GM23248 (cell line): ENCODE measurements around the gene AFF3. TPM values are rescaled to one million over a fixed set of nuclear protein-coding genes. Genes with fewer than 3 reads are reported as not detected.

Experiments
- DNase-seq: peaks from one replicate; pipeline ENCODE4 v3.0.0-alpha.2; 2015
- H2AFZ ChIP-seq: fragments of 200-600 bp; sonication (generic); 2 replicates; pipeline ENCODE4 v1.6.1; 2016; ENCODE audit warnings: antibody characterized with exemption
- H3F3A ChIP-seq: fragments of 200-600 bp; sonication (generic); 2 replicates; pipeline ENCODE4 v1.6.1; 2016; ENCODE audit warnings: mild to moderate bottlenecking, antibody characterized with exemption, mixed run types; ENCODE audit not compliant: insufficient read depth
- H3K27ac ChIP-seq: fragments of 200-600 bp; sonication (generic); 2 replicates; pipeline ENCODE4 v1.5.1; 2016; ENCODE audit warnings: mild to moderate bottlenecking
- H3K27me3 ChIP-seq: fragments of 200-600 bp; sonication (generic); replicated peaks from 2 replicates; pipeline ENCODE4 v1.6.1; 2016; ENCODE audit warnings: mild to moderate bottlenecking; ENCODE audit not compliant: insufficient read depth
- H3K36me3 ChIP-seq: fragments of 200-600 bp; sonication (generic); 2 replicates; pipeline ENCODE4 v1.6.1; 2016; ENCODE audit warnings: low read depth, mild to moderate bottlenecking
- H3K4me1 ChIP-seq: fragments of 200-600 bp; sonication (generic); 2 replicates; pipeline ENCODE4 v1.6.1; 2016; ENCODE audit warnings: mild to moderate bottlenecking; ENCODE audit not compliant: insufficient read depth
- H3K4me2 ChIP-seq: fragments of 200-600 bp; sonication (generic); one replicate; pipeline ENCODE4 v1.6.1; 2016; ENCODE audit warnings: mild to moderate bottlenecking; ENCODE audit not compliant: unreplicated experiment
- H3K4me3 ChIP-seq: fragments of 200-600 bp; sonication (generic); 2 replicates; pipeline ENCODE4 v1.5.1; 2016; ENCODE audit warnings: mild to moderate bottlenecking
- H3K79me2 ChIP-seq: fragments of 200-600 bp; sonication (generic); 2 replicates; pipeline ENCODE4 v1.6.1; 2016; ENCODE audit warnings: mild to moderate bottlenecking; ENCODE audit not compliant: insufficient read depth
- H3K9ac ChIP-seq: fragments of 200-600 bp; sonication (generic); 2 replicates; pipeline ENCODE4 v1.6.1; 2016; ENCODE audit warnings: mild to moderate bottlenecking
- H3K9me2 ChIP-seq: fragments of 200-600 bp; sonication (generic); 2 replicates; pipeline ENCODE4 v1.6.1; 2016; ENCODE audit warnings: mixed run types, mild to moderate bottlenecking, moderate library complexity; ENCODE audit not compliant: insufficient read depth
- H3K9me3 ChIP-seq: fragments of 200-600 bp; sonication (generic); one replicate; pipeline ENCODE4 v1.6.1; 2017; ENCODE audit warnings: low read depth
- H4K20me1 ChIP-seq: fragments of 200-600 bp; sonication (generic); 2 replicates; pipeline ENCODE4 v1.6.0; 2016; ENCODE audit not compliant: insufficient read depth
- EZH2 ChIP-seq: fragments of 200-600 bp; sonication (generic); IDR thresholded peaks from 2 replicates; pipeline ENCODE4 v1.6.1; 2018; ENCODE audit warnings: antibody characterized with exemption, mild to moderate bottlenecking; ENCODE audit not compliant: insufficient read depth, poor library complexity, severe bottlenecking
- EZH2phosphoT487 ChIP-seq: fragments of 200-600 bp; sonication (generic); IDR thresholded peaks from 2 replicates; pipeline ENCODE4 v1.6.1; 2018; ENCODE audit warnings: antibody characterized with exemption, moderate library complexity, mild to moderate bottlenecking, low read depth; ENCODE audit not compliant: insufficient read depth
- WGBS, 2 experiments: methylation state at CpG; one replicate each; pipeline ENCODE4 v1.1.6; 2015 to 2017; ENCODE audit warnings: low lambda C conversion rate in 2 of 2, low coverage in 1 of 2; ENCODE audit errors: missing lambda C conversion rate in 2 of 2; 5-methylcytosine and 5-hydroxymethylcytosine counted together
- in situ Hi-C: fragments of 300-500 bp; cut with MboI; formaldehyde crosslinking; loops from 2 replicates; pipeline ENCODE4 v1.15.0; 2020
- polyA plus RNA-seq: library from polyadenylated mRNA; unstranded; fragments of >200 nt; fragmentation: Nextera tagmentation; extraction: Ambion mirVana; gene quantifications from 2 replicates; pipeline ENCODE4 v1.2.1, GENCODE V29; 2016
- total RNA-seq: library from RNA; depleted of rRNA; stranded (reverse); fragments of >200 nt; shearing (Covaris generic); gene quantifications from 2 replicates; pipeline ENCODE4 v1.2.3, GENCODE V29; 2014

The AFF3 gene
- total and polyA plus RNA-seq, 2 experiments from 2014 or later = 0.56 to 0.86 TPM

- TF ChIP-seq EZH2phosphoT487 (no peak), EZH2 (no peak)
- H3K9ac ChIP-seq = no peak overlapping the region
- H3K4me2 ChIP-seq = no peak overlapping the region
- H4K20me1 ChIP-seq = no peaks in the 10 kb centered on the region
- H3K27me3 ChIP-seq = no peaks in the 10 kb centered on the region
- no peaks in the 10 kb centered on the region for H3K9me3 ChIP-seq
- no peak overlapping the region for H3K27ac ChIP-seq
- 47 to 58% methylated on average over 3 of the region's 3 CpGs for WGBS, 2 experiments
- H3F3A ChIP-seq = no peaks in the 10 kb centered on the region
- no peak overlapping the region for H3K4me3 ChIP-seq
- H3K9me2 ChIP-seq = no peaks in the 10 kb centered on the region
- in situ Hi-C loops = no loop called here
- H3K4me1 ChIP-seq = no peaks in the 10 kb centered on the region
- no peak overlapping the region for H2AFZ ChIP-seq
- H3K36me3 ChIP-seq = no peaks in the 10 kb centered on the region
- H3K79me2 ChIP-seq = no peaks in the 10 kb centered on the region
- DNase-seq = no peak
Observed at GRCh38 chr2:99921903-99922302, 220.5 kb downstream of the AFF3 start.

GRCh38 chr2:99918389-99918788, 224.0 kb downstream of the AFF3 start:
- no peaks in the 10 kb centered on the region for H3K36me3 ChIP-seq
- no peaks in the 10 kb centered on the region for H3K9me3 ChIP-seq
- H3K9ac ChIP-seq = no peak overlapping the region
- H3F3A ChIP-seq = no peaks in the 10 kb centered on the region
- no peak overlapping the region for H2AFZ ChIP-seq
- no peaks in the 10 kb centered on the region for H3K27me3 ChIP-seq
- TF ChIP-seq EZH2phosphoT487 = no peak
- TF ChIP-seq EZH2 = no peak
- H4K20me1 ChIP-seq = no peaks in the 10 kb centered on the region
- no peak overlapping the region for H3K4me2 ChIP-seq
- no peaks in the 10 kb centered on the region for H3K79me2 ChIP-seq
- H3K9me2 ChIP-seq = no peaks in the 10 kb centered on the region
- WGBS, 2 experiments = 69 to 80% methylated on average over 2 of the region's 2 CpGs
- in situ Hi-C loops = no loop called here
- no peak overlapping the region for H3K27ac ChIP-seq
- no peak for DNase-seq
- no peak overlapping the region for H3K4me3 ChIP-seq
- no peaks in the 10 kb centered on the region for H3K4me1 ChIP-seq

DNA sequence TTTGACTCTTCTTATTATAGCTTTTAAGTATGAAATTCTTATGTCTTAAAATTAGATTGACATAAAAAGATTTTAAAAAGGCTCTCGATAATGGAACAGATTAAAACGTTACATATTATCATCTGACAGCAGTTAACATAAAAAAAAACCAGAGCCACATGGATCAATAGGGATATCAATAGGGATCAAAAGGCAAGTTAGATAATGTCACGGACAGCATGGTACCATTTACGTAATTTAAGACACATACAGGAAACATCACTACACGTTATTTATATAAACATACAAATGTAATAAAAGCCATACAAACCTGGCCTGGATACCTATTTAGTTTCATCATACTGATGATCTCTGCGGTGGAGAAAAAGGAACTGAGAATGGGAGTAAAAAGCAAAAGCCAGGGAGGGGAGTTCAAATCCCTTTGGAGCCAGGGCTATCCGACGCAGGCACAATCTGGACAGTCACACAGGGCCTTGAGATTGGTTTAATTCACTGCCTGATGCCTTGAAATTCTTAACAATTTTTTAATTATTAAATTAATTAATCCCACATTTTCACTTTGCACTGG, 227.2 kb downstream of the AFF3 start:
- H3K27me3 ChIP-seq = 0 out of 2 replicates have a peak, but pooled peaks cover 3% of the 10 kb centered on the region
- in situ Hi-C loops = no loop called here
- DNase-seq = no peak
- WGBS, 2 experiments = 72 to 79% methylated on average over 8 of the region's 8 CpGs
- no peaks in the 10 kb centered on the region for H3K79me2 ChIP-seq
- H3K27ac ChIP-seq = no peak overlapping the region
- H3F3A ChIP-seq = no peaks in the 10 kb centered on the region
- no peaks in the 10 kb centered on the region for H3K9me2 ChIP-seq
- no peaks in the 10 kb centered on the region for H3K9me3 ChIP-seq
- no peak overlapping the region for H3K4me2 ChIP-seq
- no peaks in the 10 kb centered on the region for H4K20me1 ChIP-seq
- H2AFZ ChIP-seq = no peak overlapping the region
- H3K9ac ChIP-seq = no peak overlapping the region
- no peaks in the 10 kb centered on the region for H3K36me3 ChIP-seq
- TF ChIP-seq EZH2 = no peak
- TF ChIP-seq EZH2phosphoT487 = no peak
- no peak overlapping the region for H3K4me3 ChIP-seq
- H3K4me1 ChIP-seq = no peaks in the 10 kb centered on the region

GRCh38 chr2:99911736-99912135, 230.7 kb downstream of the AFF3 start:
- Histone ChIP-seq H3K4me1 (no peaks in the 10 kb centered on the region), H3K4me3 (no peak overlapping the region), H3K36me3 (no peaks in the 10 kb centered on the region), H3K27ac (no peak overlapping the region), H3F3A (no peaks in the 10 kb centered on the region), H3K9me3 (no peaks in the 10 kb centered on the region), H2AFZ (no peak overlapping the region), H3K9me2 (no peaks in the 10 kb centered on the region), H4K20me1 (no peaks in the 10 kb centered on the region), H3K4me2 (no peak overlapping the region), H3K9ac (no peak overlapping the region), H3K27me3 (0 out of 2 replicates have a peak, but pooled peaks cover 3% of the 10 kb centered on the region), H3K79me2 (no peaks in the 10 kb centered on the region)
- DNase-seq = no peak
- in situ Hi-C loops = no loop called here
- TF ChIP-seq EZH2phosphoT487 (no peak), EZH2 (no peak)

- no peaks in the 10 kb centered on the region for H3K4me1 ChIP-seq
- no peaks in the 10 kb centered on the region for H3F3A ChIP-seq
- H3K9me3 ChIP-seq = no peaks in the 10 kb centered on the region
- H3K27ac ChIP-seq = no peak overlapping the region
- in situ Hi-C loops = no loop called here
- H3K4me2 ChIP-seq = no peak overlapping the region
- no peak for TF ChIP-seq EZH2phosphoT487
- TF ChIP-seq EZH2 = no peak
- no peak overlapping the region for H2AFZ ChIP-seq
- 65 to 67% methylated on average over 5 of the region's 5 CpGs for WGBS, 2 experiments
- no peaks in the 10 kb centered on the region for H3K9me2 ChIP-seq
- no peak overlapping the region for H3K4me3 ChIP-seq
- no peaks in the 10 kb centered on the region for H3K36me3 ChIP-seq
- no peaks in the 10 kb centered on the region for H4K20me1 ChIP-seq
- no peak overlapping the region for H3K9ac ChIP-seq
- 0 out of 2 replicates have a peak, but pooled peaks cover 3% of the 10 kb centered on the region for H3K27me3 ChIP-seq
- no peaks in the 10 kb centered on the region for H3K79me2 ChIP-seq
- no peak for DNase-seq
Observed at GRCh38 chr2:99910902-99911301, 231.5 kb downstream of the AFF3 start.
